DMS53 (cell line): ENCODE measurements around the gene MRPL54.

Experiments
- DNase-seq: peaks from one replicate; lab custom pipeline; 2025; lab: John Stamatoyannopoulos, UW

The MRPL54 gene

DNA sequence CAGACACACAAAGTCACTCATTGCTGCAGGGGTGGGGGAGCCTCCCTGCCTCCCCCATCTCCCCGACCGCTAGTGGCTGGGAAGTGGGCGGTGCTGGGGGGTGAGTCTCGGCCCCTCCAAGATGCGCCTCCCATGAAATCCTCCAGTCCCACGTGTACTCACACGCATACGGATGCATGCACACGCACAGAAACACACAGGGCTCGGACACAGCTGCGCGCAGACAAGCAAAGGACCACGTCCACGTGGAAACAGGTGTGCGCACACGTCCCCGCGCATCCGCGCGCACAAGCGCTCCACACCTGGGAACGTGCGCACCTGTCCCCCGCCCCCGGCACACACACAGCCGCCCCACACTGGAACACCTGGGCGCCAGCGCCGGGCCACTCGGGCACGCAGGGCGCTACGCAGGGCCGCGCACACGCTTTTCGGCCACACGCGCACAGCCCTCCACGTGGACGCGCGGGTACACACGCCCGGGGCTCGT lies 23.0 kb downstream of the MRPL54 start:
- no peak for DNase-seq

DNA sequence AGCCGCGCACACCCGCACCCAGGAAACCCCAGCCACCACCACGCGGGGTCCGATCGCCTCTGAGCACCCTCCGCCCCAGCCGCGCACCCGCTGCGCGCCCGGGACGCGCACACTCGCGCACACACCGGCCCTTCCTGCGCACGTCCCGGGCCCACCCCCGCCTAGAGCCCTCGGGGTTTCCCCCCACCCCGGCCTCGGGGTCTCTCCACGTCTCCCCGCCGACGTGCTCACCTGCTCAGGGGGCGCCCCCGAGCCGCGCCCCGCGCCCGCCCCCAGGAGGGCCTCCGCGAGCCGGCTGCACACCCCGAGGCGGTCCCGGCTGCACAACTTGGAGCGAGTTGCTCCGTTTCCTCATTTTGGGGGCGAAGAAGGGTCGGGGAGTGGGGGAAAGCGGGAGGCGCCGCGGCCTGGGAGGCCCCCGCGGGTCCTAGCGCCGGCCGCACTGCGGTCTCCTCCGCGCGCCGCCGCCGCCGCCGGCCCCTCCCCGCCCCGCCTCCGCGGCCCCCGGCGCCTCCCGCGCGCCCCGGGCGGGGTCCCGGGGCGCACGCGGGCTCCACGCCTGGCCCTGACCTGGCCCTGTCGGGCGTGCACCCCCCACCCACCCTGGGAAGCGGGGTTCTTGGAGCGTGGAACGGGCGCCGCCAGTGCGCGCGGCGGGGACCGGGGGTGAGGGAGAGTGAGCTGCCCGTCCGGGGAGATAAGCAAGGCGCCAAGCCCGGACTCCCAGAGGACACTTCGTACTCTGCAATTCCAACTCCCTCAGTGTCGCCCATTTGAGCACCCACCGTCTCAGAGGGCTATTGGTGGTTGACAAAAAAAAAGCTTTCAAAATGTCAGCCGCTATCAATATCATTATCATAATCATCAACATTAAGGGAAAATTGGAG lies 23.7 kb downstream of the MRPL54 start, which contains the start of gene MATK:
Gene MATK (minus strand): TSS at position 444 of the 887 bp plus-strand sequence. CDS start 1,246 bp downstream, outside the sequence.
- DNase-seq = no peak

DNA sequence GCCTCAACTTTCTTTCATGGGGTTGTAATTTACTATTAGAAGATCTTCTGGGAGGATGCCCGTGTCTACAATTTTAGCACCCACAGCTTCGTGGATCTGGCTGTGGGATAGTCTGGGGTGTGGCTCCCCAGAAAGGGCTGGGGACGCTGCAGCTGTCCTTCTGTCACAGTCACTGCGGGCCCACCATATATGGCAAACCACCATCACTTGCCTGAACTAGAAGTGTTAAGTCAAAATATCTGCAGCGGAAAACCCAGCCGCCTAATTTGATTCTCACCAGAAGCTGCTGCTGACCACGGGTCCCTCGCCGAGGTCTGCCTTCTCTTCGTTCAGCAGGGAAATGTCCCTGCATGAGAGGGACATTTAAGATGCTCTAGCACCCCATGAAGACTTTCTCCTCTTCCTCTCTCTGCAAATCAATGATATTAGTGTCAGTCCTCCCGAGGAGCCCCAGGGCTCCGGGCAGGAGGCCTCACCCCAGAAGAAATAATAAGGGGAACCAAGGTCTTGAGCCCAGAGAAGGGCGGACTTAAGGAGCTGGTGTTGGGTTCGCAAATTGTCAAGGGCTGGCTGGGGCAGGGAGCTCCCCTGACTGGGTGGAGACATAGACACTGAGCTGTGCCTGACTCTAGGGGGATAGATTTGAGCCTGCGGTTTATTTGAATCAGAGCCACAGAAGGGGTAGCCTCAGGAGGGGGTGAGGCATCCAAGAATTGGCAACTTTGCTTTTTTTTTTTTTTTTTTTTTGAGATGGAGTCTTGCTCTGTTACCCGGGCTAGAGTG lies 26.7 kb downstream of the MRPL54 start:
- DNase-seq = no peak

DNA sequence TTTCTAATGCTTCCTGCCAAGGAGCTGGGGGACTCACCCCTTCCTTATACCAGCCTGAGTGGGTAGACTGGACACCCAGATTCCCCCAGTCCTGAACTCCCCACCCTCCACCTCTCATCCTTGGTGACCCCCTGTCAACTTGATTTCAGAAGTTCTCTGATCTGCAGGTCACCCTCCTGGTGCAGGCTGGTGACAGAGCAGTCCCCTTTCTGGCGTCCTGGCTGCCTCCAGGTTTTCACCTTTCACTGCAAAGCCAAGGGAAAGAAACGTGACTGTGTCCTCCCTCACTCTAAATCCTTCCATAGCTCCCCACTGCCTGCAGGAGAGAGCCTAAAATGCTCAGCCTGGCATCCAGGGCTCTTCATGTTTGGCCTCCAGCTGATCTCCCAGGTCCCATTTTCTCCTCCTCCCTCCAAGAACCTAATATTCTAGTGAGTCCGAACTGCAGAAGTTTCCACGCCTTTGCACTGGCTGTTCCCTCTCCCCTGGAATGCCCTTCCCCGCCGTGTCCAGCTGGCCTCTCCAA lies 27.8 kb downstream of the MRPL54 start:
- no peak for DNase-seq

DNA sequence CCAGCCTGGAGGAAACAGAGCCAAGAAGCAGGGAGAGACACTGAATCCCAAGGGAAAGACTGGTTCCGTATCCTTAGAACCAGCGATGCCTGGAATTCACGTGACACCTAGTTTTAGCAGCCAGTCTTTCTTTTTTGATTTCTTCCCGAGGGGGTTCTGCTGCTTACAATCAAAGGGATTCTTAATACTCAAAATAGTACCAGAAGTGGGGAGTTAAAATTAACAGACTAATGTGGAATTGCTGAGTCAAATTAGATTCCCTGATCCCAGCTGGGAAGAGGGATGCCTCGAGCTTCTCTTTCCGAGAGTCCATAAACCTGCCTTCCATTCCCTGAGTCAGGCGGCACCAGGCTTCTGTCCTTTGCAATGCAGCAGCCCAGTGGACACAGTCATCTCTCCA lies 28.5 kb downstream of the MRPL54 start:
- no peak for DNase-seq

DNA sequence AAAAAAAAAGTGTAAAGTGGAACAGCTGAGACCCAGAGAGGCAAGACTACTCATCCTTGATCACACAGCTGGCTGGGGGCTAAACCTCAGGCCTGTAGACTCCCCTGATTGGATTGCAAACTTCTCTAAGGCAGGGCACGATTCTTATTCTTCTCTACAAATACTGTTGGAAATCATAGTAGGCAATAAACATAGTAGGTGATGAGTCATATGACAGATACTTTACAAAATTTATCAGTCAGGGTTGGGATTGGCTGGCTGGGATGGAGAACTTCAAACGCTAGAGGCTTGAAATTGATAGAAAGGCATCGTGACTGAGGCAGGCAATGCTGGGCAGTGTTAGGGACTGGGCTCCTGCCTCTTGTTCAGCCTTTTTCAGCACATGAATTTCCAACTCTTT lies 29.6 kb downstream of the MRPL54 start:
- no peak for DNase-seq

DNA sequence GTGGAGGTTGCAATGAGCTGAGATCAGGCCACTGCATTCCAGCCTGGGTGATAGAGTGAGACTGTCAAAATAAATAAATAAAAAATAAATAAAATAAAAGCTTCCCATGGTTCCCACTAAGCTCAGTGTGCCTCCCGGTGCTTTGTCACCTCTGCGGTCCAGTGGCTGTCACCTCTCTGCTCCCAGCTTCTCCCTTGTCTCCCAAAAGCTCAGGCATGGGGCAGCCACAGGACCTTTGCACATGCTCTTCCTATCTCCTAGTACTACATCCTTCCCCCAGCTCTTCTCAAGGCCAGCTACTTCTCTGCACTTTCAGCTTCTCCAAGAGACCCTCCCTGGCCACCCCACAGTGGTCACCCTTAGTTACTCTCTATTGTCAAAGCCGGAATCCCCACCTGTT lies 31.3 kb downstream of the MRPL54 start:
- DNase-seq = no peak

DNA sequence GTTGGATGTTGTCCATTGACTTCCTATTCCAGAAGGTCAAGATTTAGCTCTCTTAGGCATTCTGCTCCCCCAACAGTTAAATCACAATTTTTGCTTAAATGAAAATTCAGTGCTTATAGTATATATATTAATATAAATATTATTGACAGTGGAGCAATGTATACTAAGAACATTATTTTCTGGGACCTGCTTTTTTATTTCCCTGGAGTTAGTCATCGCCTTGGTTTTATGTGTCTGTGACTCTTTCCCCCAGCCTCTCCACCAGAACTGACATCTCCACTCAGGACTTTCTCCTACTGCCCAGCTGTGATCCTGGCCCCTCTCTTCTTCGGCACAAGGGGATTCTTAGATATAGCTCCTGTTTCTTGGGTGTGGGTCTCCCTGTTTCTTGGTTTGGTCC lies 33.9 kb downstream of the MRPL54 start:
- no peak for DNase-seq

DNA sequence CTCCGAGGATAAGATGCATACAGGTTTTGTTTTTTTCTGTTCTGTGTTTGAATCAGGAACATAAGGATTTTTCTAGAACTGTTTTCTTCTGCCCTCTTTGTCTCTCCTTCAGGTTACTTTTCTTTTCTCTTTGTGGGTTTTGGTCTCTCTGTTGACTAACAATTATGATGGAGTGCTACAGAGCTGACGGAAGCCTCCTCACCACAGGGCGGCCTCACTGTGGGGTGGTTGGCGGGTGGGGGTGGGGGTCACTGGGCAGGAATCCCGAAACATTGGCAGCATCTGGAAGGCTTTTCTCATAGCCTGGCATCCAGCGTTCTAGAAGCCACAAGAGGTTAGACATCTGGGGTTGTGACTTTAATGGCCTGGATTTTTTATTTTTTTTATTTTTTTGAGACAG lies 35.7 kb downstream of the MRPL54 start:
- DNase-seq = no peak

DNA sequence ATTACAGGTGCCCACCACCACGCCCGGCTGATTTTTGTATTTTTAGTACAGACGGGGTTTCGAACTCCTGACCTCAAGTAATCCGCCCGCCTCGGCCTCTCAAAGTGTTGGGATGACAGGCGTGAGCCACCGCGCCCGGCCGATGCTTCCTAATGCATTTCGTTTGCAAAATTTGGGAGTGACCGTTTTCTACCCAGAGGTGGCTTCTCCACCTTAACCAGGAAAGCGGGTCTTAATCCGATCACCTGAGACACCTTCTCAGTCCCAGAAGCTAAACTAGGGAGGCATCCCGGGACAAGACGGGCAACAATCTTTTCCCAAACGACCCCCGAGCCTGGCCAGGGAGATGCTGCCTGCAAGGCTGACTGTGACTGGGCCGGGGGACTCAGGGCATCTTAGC lies 38.5 kb downstream of the MRPL54 start:
- no peak for DNase-seq

DNA sequence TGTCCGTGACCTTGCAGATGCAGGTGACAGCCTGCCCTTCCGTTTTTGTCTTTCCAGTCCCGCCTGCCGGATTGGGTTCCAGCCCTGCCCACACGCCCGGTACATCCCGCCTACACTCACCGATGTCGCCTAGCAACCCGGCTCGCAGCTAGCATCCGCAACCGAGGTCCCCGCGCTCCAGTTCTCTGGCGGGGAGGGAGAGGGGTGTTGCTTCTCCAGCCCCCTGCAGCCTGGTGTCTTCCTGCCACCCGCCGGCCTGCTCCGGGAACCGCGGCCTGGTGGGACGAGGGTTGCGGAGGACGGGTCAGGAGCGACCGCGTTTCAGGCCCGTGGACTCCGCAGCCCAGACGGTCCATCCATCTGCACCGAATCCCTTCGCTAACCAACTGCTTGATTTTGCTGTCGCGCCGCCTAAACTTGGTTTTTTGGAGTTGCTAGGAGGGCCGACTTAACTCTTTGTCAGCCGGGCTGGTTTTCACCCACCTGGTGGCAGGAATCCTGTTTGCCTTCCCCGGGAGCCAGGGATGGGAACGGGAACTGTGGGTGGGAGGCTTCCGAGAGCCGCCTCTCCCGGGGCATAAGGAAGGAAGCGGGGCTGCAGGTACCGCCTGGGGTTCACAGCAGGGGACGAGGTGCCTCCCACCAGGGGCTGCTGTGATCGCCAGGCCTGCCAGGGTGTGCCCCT lies 39.1 kb downstream of the MRPL54 start:
- peak; percentile 71 for DNase-seq

DNA sequence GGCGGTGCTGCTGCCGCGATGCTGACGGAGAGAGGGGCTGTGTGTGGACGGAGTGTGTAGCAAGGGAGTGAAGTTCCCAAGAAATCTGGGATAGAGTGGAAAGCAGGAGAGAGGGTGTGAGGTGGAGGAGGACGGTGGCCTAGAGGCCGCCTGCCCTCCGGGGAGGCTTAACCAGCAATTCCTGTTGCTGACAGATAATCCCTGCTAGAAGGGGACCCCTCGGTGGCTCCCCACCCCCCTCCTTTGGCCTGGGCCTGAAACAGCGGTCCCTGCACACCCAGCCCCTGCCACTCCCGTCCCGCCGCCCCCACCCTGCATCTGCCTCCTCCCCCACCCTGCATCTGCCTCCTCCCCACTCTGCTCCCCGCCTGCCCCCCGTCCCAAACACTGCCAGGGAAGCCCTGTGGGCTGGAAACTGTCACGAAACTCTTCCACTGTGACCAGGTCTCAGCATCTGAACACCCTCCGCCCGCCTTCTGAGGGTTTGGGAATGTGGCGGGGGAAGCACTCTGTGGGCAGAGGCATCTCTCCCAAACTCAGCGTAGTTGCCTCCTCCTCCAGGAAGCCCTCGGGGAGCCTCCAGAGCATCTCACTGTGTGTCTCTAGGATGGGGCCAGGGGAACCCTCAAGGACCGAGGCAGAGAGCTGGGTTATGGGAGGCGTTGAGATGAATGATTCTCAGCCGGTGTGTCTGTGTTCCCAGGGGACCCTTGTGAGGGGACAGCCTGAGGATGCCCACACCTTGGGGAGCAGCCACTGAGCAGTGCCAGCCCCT lies 40.8 kb downstream of the MRPL54 start:
- DNase-seq = no peak

DNA sequence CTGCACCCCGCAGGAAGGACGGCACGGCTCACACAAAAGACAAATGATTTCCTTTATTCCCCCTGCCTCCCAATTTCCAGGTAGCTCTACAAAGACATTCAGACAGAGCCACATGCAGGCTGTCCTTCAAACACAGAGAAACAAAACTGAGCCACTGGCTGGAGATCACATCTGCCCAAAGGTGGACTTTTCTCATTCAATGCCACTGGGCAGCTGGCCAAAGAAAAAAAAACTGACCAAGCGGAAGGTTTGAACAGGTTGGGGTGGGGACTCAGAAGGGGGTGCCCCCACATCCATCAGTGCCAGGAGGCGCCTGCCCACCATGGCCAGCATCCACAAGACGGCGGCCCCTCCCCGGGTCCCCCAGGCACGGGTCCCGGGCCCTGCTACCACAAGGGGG lies 41.5 kb downstream of the MRPL54 start:
- DNase-seq = no peak

DNA sequence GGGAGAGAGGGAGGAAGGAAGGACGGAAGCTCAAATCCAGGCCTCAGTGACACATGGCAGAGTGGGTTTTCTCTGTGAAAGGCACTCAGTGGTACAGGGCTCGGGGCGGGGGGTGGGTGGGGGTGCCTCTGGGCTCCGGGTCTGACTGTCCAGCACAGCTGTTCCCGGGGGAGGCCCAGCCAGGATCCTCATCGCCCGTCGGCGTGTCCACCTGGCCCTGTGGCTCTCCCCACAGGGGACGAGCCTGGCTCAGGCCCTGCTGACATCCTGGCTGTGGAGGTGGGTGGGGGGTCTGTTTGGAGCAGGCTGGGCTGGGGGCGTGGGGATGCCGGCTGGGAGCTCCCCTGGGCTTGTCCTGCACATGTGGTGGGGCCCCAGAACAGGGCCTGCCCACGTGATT lies 41.9 kb downstream of the MRPL54 start:
- no peak for DNase-seq

DNA sequence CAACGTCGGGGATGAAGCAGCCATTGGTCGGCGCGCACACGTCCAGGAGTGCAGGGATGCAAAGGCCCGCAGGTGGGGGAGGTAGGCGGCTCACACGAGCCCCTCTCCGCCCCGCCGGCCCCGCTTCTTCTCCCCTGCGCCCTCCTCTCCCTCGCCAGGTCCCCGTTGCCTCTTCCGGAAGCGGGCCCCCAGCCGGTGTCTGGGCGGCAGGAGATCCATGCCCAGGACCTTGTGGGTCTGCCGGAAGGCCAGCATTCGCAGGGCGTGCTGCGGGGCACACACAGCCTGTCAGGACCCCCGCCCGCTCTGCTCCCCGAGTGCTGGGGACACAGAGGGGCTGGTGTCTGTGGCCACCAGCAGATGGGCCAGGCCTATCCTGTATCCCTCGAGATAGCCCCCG lies 43.4 kb downstream of the MRPL54 start:
- DNase-seq = no peak

DNA sequence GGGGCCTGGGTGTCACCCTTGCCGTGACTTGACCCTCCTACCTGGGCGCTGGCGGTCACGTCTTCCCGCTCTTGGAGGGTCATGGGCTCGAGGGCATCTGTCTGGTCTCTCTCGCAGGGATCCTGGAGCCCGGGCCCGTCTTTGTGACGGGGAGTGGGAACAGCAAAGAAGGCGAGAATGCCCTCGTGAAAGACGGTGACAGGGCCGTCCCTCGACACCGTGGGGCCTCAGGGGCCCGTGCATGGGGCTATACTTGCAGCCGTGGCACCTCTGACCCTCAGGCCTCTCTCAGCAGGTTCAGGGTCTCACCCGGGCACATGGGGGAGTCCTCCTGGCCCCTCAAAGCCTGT lies 44.6 kb downstream of the MRPL54 start:
- DNase-seq = no peak

DNA sequence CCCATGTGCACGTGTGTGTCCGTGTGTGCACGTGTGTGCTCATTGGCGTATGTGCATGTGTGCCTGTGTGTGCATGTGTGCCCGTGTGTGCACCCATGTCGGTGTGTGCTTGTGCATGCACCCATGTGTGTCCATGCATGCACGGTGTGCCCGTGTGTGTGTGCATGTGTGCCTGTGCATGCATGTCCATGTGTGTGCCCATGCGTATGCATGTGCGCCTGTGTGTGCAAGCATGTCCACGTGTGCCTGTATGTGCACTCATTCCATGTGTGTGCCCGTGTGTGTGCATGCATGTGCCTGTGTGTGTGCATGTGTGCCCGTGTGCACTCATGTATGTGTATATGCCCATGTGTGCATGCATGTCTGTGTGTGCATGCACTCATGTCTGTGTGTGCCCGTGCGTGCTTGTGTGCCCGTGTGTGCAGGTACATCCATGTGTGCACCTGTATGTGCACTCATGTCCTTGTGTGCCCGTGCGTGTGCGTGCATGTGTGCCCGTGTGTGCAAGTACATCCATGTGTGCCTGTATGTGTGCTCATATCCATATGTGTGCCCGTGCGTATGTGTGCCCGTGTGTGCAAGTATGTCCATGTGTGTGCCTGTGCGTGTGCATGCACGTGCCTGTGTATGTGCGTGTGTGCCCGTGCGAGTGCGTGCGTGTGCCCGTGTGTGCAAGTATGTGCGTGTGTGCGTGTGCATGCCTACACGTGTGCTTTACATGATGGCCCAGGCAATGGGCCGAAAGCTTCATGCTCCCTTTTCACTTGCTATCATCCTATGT lies 45.3 kb downstream of the MRPL54 start:
- no peak for DNase-seq

DNA sequence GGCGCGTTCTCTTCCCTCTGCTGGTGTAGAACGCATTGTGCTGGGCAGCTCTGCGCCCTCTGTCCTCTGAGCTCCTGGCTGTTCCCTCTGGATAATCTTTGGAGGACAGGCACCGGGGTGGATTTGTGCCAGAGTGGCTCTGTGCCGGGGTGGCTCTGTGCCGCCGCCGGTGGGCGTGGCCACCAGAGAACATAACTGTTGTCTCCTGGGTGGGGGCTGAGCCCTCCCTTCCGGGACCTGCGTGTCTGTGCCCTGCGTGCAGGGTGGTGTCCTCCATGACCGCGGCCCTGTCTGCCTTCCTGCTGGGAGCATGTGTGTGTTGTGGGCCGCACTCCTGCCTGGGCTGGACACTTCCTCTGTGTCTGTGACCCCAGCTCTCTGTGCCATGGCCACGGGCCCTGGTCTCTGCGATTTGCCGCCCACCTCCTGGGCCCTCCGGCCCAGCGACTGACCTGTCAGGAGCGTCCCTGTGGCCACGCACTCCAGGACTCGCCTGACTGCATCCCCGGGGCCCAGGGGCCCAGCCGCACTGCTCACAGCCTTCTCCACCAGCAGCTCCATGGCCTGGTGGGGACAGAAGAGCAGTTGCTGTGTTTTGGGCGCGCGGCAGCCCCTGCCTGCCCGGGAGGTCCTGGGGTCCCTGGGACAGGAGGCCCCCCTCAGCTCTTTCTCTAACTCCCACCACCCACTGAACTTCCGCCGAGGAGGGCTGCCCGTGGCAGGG lies 46.1 kb downstream of the MRPL54 start:
- DNase-seq = no peak

DNA sequence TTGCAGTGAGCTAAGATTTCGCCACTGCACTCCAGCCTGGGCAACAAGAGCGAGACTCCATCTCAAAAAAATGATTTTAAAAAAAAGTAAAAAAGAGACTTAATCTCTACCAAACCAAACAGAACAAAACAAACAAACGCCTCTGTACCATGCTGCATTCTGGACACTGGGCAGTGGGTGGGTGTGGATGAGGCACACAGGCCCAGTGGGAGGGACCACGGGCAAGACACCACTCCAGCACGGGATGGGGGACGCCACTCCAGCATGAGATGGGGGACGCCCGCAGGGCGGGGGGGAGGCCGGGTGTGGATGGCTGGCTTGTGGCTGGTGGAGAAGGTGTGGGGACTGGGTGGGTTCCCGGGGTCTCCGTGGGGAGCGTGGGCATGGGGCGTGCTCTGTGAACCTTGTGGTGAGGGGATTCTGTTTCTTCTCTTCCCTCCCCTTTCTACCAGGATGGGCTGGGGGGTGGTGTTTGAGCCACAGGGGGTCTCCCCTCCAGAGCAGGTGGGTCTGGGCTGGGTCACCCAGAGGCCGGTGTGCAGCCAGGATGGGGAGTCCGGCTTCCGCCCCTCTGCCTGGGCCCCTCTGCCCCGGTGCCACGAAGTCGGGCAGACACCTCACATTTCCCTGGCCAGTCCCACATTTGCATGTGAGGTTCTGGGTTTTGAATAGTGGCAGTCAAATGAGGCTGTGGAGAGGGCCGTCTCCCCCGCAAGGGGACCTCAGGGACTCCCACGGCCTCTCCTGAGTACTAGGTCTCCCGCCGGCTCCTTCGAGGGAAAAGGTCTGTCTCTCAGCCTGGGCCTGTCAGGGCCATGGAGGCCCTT lies 47.6 kb downstream of the MRPL54 start:
- DNase-seq = no peak
